GM11168 (cell line): ENCODE data around the gene IL24.

ENCODE experiments used
- in situ Hi-C: fragments of 300-500 bp; cut with MboI; formaldehyde crosslinking; loops from one replicate; pipeline ENCODE4 v1.12.0; 2022; ENCODE audit warnings: low sequenced_read_pairs; ENCODE audit not compliant: unreplicated experiment

IL24 gene

DNA sequence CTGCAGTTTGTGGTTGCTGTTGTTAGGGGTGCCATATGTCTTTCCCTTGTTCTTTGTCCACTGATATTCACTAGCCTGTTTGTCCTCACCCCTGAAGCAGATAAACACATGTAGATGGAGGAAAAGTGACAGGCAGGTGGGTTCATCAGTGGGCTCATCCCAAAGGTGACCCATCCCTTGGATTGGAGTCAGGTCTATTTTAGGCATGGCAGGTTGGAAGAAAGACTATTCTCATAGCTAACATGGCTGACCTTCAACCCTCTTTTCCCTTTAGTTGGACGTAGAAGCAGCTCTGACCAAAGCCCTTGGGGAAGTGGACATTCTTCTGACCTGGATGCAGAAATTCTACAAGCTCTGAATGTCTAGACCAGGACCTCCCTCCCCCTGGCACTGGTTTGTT lies 5.5 kb downstream of the IL24 start:
- in situ Hi-C loops: no loop called here

- in situ Hi-C loops: no loop called here
These were observed 6.4 kb downstream of the IL24 start for GRCh38 chr1:206903687-206904086.

- in situ Hi-C loops: no loop called here
These were observed 7.3 kb downstream of the IL24 start for GRCh38 chr1:206904423-206905142.

DNA sequence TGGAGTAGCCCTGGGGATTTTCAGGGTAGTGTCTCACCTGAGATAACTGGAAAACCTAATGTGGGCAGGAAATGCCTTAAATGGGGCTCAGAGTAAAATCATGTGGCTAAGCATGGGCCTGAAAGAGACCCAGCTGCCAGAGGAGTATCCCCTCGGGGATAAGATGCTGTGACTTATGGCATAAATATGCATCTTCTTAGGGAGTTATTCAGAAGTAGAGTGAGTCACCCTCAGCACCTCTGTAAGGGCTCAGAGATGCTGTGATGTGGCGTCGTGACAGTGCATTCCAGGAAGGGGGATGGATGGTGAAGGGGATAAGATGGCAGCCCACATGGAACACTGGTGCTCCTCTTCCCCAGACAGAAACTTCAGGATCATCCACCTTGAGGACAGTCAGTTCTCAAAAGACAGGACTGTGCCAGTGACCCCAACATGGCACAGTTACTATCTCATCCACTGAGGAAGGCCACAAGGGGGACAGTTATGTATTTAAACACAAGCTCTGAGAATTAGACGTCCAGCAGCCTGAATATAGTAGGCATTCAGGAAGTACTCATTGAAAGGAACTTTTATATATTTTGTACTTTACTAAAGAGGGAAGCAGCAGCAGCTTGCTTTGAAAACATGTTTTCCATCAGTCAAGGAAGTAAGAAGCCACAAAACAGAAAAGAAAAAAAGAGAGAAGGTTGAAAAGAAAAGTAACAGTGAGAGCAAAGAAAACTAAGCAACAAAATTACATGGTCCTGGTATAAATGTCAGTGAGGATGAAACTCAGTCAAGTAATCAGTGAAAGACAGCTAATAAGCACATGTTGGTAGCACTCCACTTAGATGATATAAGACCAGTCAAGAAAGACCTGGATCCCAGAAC lies 8.3 kb downstream of the IL24 start:
- in situ Hi-C loops: no loop called here

- in situ Hi-C loops: no loop called here
These were observed 10.2 kb downstream of the IL24 start for GRCh38 chr1:206907304-206907991.

DNA sequence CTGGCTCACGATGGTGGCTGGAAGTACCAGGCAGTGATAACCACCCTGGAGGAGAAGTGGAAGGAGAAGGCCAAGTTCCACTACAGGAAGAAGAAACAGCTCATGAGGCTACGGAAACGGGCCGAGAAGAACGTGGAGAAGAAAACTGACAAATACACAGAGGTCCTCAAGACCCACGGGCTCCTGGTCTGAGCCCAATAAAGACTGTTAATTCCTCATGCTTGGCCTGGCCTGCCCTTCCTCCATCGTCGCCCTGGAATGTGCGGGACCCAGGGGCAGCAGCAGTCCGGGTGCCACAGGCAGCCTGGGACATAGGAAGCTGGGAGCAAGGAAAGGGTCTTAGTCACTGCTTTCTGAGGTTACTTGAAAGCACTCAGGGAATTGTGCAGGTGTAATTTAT lies 10.8 kb downstream of the IL24 start:
- in situ Hi-C loops: no loop called here

GRCh38 chr1:206909161-206909882 lies 12.1 kb downstream of the IL24 start:
- in situ Hi-C loops: no loop called here

- in situ Hi-C loops: loop anchor here (10.0 kb wide), 1 partner anchor 175 kb away; no protein-coding TSS in a partner anchor
These were observed 12.7 kb downstream of the IL24 start for GRCh38 chr1:206909883-206910318.

GRCh38 chr1:206911064-206911663 lies 13.9 kb downstream of the IL24 start:
- in situ Hi-C loops: loop anchor here (10.0 kb wide), 1 partner anchor 176 kb away; no protein-coding TSS in a partner anchor

DNA sequence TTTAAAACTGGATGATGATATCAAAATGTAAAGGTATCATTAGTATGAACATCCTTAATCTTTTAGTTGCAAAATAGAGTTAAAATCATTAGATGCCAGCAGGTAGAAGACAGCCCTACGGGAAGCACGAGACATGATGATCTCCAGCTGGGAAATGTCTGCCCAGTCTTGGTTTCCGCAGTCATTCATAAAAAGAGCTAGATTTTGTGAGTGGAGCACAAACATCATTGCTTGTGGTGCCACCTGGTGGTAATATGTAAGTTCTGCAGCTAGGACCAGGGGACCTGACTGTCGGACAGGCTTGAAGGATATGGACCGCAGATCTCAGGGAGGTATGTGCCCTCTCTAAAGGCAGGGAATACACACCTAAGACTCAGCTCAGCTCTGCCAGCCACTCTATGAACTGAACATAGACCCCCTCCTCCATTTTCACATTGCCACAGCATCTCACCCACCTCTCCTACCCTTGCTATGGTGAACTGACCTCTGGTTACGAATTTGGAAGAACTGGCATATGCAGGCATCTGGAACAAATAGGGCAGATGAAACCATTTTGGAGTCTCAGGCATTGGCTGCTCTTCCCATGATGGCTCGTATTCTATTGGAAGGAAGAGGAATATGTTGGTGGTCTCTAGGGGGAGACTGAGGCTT lies 15.3 kb downstream of the IL24 start:
- in situ Hi-C loops: loop anchor here (10.0 kb wide), 1 partner anchor 178 kb away; no protein-coding TSS in a partner anchor

- in situ Hi-C loops: loop anchor here (10.0 kb wide), 1 partner anchor 179 kb away; no protein-coding TSS in a partner anchor
These were observed 16.7 kb downstream of the IL24 start for GRCh38 chr1:206913766-206914537.

DNA sequence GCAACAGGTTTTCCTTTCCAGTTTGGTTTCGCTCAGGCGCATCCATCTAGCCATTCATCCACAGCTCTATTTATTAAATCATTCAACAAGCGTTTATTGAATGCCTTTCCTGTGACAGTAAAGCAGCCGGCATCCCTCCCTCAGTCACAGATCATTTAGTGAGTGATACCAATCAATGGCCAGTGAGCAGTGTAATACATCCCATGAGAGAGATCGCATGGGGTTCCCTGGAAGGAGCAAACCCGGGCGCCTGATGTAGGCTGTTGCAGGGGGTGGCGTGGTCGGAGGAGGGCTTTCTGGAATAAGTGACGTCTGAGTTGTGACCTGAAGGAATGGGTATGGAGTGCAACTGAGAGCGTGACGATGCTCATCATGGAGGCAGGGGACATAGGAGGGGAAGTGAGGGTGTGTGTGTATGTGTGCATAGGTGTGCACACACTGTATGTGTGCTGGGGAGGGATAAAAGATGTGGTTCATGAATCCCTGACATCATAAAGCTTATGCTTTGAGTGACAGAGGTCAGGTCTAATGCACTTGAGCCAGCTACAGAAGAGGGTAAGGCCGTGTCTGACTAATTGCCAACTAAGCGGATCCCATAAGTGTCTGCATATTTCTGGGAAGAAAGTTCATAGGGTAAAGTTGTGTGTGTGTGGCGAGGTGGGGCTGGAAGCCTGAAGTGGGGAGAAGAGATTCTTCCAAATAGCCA lies 17.9 kb downstream of the IL24 start:
- in situ Hi-C loops: loop anchor here (10.0 kb wide), 1 partner anchor 180 kb away; no protein-coding TSS in a partner anchor

- in situ Hi-C loops: loop anchor here (10.0 kb wide), 1 partner anchor 181 kb away; no protein-coding TSS in a partner anchor
These were observed 18.9 kb downstream of the IL24 start for GRCh38 chr1:206916000-206916709.

- in situ Hi-C loops: loop anchor here (10.0 kb wide), 1 partner anchor 183 kb away; no protein-coding TSS in a partner anchor
These were observed 20.8 kb downstream of the IL24 start for GRCh38 chr1:206918076-206918475.

- in situ Hi-C loops: no loop called here
These were observed 24.6 kb downstream of the IL24 start, which contains the start of gene FCMR for GRCh38 chr1:206921772-206922265. Gene FCMR (minus strand): TSS chr1:206921941. CDS start chr1:206921854, 87 bp downstream.

GRCh38 chr1:206922524-206922923 lies 25.3 kb downstream of the IL24 start:
- in situ Hi-C loops: no loop called here
